ENCODE results near the gene IRF7. TPM values are rescaled to one million over a fixed set of nuclear protein-coding genes. Genes with fewer than 3 reads are reported as not detected.

The IRF7 gene
- total RNA-seq, 4 donors from 2014 or later = 5.4 to 25.4 (median 13.9) TPM

DNA sequence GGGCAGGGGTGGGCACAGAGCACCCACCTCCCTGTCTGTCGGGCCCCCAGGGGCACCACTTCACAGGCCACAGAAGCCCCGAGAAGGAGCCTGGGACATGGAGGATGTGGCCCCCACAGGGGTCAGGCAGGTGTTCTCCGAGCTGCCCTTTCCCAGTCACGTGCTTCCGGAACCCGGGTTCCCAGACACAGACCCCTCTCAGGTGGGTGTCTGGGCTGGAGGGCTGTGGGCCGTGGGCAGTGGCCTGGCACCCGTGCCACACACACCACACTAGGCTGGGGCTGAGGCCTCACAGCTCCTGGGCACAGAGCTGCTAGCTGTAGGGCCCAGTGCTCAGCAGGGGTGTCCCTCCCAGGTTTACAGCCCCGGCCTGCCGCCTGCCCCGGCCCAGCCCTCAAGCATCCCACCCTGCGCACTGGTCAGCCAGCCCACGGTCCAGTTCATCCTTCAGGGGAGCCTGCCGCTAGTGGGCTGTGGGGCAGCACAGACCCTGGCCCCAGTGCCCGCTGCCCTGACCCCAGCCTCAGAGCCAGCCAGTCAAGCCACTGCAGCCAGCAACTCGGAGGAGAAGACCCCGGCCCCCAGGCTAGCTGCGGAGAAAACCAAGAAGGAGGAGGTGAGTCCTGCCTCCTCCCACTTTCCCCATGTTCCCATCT is 5.5 kb downstream of the IRF7 start:
- Histone ChIP-seq H3K9me3 (no peaks in the 10 kb centered on the region), H3K27me3 (no peaks in the 10 kb centered on the region), H3K36me3 (peaks cover 0 to 90% of the 10 kb centered on the region in 2 donors), H3K27ac (no peak overlapping the region), H3K4me3 (no peak overlapping the region), H3K4me1 (peaks cover 0 to 45% (median 22%) of the 10 kb centered on the region in 3 donors)
- WGBS, 2 donors (ENCODE audit: low coverage in 1 of 2) = 80% methylated on average over 2 of the region's 18 CpGs; no CpG with 5 or more reads in 1 of the 2 donors
- TF ChIP-seq POLR2A (IDR thresholded peaks at IDR 0.05) (no peak), POLR2AphosphoS5 (IDR thresholded peaks at IDR 0.05) (no peak), EP300 (IDR thresholded peaks at IDR 0.05) (no peak)
- TF ChIP-seq, protein P1, sequence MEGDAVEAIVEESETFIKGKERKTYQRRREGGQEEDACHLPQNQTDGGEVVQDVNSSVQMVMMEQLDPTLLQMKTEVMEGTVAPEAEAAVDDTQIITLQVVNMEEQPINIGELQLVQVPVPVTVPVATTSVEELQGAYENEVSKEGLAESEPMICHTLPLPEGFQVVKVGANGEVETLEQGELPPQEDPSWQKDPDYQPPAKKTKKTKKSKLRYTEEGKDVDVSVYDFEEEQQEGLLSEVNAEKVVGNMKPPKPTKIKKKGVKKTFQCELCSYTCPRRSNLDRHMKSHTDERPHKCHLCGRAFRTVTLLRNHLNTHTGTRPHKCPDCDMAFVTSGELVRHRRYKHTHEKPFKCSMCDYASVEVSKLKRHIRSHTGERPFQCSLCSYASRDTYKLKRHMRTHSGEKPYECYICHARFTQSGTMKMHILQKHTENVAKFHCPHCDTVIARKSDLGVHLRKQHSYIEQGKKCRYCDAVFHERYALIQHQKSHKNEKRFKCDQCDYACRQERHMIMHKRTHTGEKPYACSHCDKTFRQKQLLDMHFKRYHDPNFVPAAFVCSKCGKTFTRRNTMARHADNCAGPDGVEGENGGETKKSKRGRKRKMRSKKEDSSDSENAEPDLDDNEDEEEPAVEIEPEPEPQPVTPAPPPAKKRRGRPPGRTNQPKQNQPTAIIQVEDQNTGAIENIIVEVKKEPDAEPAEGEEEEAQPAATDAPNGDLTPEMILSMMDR (IDR thresholded peaks at IDR 0.05) = no peak
- no peak for ATAC-seq

DNA sequence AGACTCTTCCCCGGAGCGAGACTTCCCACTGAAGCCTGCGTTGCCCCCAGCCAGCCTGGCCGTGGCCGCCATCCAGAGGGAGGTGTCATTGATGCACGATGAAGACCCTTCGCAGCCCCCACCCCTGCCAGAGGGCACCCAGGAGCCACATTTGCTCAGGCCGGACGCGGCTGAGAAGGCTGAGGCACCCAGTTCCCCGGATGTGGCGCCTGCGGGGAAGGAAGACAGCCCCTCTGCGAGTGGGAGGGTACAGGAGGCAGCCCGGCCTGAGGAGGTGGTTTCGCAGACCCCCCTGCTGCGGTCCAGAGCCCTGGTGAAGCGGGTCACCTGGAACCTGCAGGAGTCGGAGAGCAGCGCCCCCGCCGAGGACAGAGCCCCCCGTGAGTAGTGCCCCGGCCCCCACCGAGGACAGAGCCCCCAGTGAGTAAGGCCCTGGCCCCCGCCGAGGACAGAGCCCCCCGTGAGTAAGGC is 6.4 kb downstream of the IRF7 start:
- Histone ChIP-seq H3K4me3 (no peak overlapping the region), H3K9me3 (no peaks in the 10 kb centered on the region), H3K27ac (no peak overlapping the region), H3K36me3 (peaks cover 0 to 99% of the 10 kb centered on the region in 2 donors), H3K27me3 (no peaks in the 10 kb centered on the region), H3K4me1 (peaks cover 0 to 36% (median 13%) of the 10 kb centered on the region in 3 donors)
- TF ChIP-seq, protein P1 (IDR thresholded peaks at IDR 0.05) = no peak
- no peak for TF ChIP-seq POLR2AphosphoS5 (IDR thresholded peaks at IDR 0.05)
- no peak for TF ChIP-seq EP300 (IDR thresholded peaks at IDR 0.05)
- TF ChIP-seq POLR2A (IDR thresholded peaks at IDR 0.05) = no peak
- no peak for ATAC-seq
- no CpG with 5 or more reads among the region's 28 CpGs for WGBS, 2 donors (ENCODE audit: low coverage in 1 of 2)

DNA sequence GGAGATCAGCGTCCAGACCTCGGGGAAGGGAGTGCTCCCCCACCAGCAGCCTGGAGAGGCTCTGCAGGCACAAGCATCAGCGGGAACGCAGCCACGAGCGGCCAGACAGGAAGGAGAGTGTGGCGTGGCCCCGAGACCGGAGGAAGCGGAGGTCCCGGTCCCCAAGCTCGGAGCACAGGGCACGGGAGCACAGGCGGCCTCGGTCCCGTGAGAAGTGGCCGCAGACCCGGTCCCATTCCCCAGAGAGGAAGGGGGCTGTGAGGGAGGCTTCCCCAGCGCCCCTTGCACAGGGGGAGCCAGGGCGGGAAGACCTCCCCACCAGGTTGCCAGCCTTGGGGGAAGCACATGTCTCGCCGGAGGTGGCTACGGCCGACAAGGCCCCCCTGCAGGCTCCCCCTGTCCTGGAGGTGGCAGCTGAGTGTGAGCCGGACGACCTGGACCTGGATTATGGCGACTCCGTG is 6.9 kb downstream of the IRF7 start:
- WGBS, 2 donors (ENCODE audit: low coverage in 1 of 2) = no CpG with 5 or more reads among the region's 28 CpGs
- no peak for ATAC-seq
- no peak overlapping the region for H3K27ac ChIP-seq
- H3K4me1 ChIP-seq = peaks cover 0 to 30% (median 7%) of the 10 kb centered on the region in 3 donors
- no peak for TF ChIP-seq EP300 (IDR thresholded peaks at IDR 0.05)
- TF ChIP-seq, protein P1 (IDR thresholded peaks at IDR 0.05) = no peak
- TF ChIP-seq POLR2AphosphoS5 (IDR thresholded peaks at IDR 0.05) = no peak
- no peak for TF ChIP-seq POLR2A (IDR thresholded peaks at IDR 0.05)
- H3K4me3 ChIP-seq = no peak overlapping the region
- no peaks in the 10 kb centered on the region for H3K27me3 ChIP-seq
- no peaks in the 10 kb centered on the region for H3K9me3 ChIP-seq
- H3K36me3 ChIP-seq = peaks cover 0 to 99% of the 10 kb centered on the region in 2 donors

DNA sequence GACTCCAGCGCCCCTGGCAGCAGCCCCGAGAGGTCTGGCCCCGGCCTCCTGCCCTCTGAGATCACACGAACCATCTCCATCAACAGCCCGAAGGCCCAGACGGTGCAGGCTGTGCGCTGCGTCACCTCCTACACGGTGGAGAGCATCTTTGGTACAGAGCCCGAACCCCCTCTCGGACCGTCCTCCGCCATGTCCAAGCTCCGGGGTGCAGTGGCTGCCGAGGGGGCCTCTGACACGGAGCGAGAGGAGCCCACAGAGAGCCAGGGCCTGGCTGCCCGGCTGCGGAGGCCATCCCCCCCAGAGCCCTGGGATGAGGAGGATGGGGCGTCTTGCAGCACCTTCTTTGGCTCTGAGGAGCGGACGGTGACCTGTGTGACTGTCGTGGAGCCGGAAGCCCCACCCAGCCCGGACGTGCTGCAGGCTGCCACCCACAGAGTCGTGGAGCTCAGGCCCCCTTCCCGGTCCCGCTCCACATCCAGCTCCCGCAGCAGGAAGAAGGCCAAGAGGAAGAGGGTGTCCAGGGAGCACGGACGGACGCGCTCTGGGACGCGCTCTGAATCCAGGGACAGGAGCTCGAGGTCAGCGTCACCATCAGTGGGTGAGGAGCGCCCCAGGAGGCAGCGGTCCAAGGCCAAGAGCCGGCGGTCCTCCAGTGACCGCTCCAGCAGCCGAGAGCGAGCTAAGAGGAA is 7.6 kb downstream of the IRF7 start:
- Histone ChIP-seq H3K4me1 (peaks cover 0 to 23% (median 4%) of the 10 kb centered on the region in 3 donors), H3K4me3 (no peak overlapping the region), H3K9me3 (no peaks in the 10 kb centered on the region), H3K27ac (no peak overlapping the region), H3K36me3 (peaks cover 0 to 100% of the 10 kb centered on the region in 2 donors), H3K27me3 (no peaks in the 10 kb centered on the region)
- WGBS, 2 donors (ENCODE audit: low coverage in 1 of 2) = 86 to 88% methylated on average over 11 to 14 of the region's 45 CpGs
- no peak for ATAC-seq
- TF ChIP-seq POLR2A (IDR thresholded peaks at IDR 0.05) = no peak
- no peak for TF ChIP-seq EP300 (IDR thresholded peaks at IDR 0.05)
- TF ChIP-seq POLR2AphosphoS5 (IDR thresholded peaks at IDR 0.05) = no peak
- TF ChIP-seq, protein P1 (IDR thresholded peaks at IDR 0.05) = no peak
